Hepatocyte (in vitro differentiated cells): ENCODE results near the gene PPFIBP2.

Experiments
- CTCF ChIP-seq: fragments of 200-600 bp; sonication (generic); IDR thresholded peaks from 2 replicates; pipeline ENCODE4 v1.5.1; 2016; ENCODE audit warnings: antibody characterized with exemption, mild to moderate bottlenecking; ENCODE audit not compliant: poor library complexity
- EZH2phosphoT487 ChIP-seq: fragments of 200-600 bp; sonication (generic); IDR thresholded peaks from one replicate; pipeline ENCODE4 v1.6.1; 2018; ENCODE audit warnings: antibody characterized with exemption, mild to moderate bottlenecking, low read depth, moderate library complexity; ENCODE audit not compliant: unreplicated experiment, severe bottlenecking

GRCh38 chr11:7524462-7525235 is 10.8 kb downstream of the PPFIBP2 start:
- no peak for TF ChIP-seq EZH2phosphoT487
- TF ChIP-seq CTCF: no peak
